Measurements from ENCODE around the gene PDE11A.

PDE11A gene

GRCh38 chr2:177616731-177617130 lies 455.8 kb downstream of the PDE11A start:
- H2AFZ ChIP-seq (ENCODE audit: low read depth, low read length): no peak overlapping the region

GRCh38 chr2:177616066-177616465 lies 456.5 kb downstream of the PDE11A start:
- Histone ChIP-seq H3K4me3 (ENCODE audit: low read length) (no peak overlapping the region), H3K79me2 (ENCODE audit: low read length) (no peaks in the 10 kb centered on the region), H3K9ac (ENCODE audit: low read length) (no peak overlapping the region), H3K27ac (ENCODE audit: low read length) (no peak overlapping the region), H3K27me3 (ENCODE audit: low read depth, low read length) (no peaks in the 10 kb centered on the region), H3K36me3 (replicated peaks; ENCODE audit: low read depth, low read length) (no peaks in the 10 kb centered on the region), H2AFZ (ENCODE audit: low read depth, low read length) (no peak overlapping the region), H3K4me1 (ENCODE audit: low read length) (peaks cover 4% of the 10 kb centered on the region), H4K20me1 (ENCODE audit: insufficient read depth, low read length) (no peaks in the 10 kb centered on the region), H3K9me3 (ENCODE audit: insufficient read depth, low read length) (no peaks in the 10 kb centered on the region), H3K4me2 (ENCODE audit: low read length) (no peak overlapping the region)
- TF ChIP-seq EZH2phosphoT487 (IDR thresholded peaks at IDR 0.05; ENCODE audit: low read depth): no peak
- TF ChIP-seq, protein P1, sequence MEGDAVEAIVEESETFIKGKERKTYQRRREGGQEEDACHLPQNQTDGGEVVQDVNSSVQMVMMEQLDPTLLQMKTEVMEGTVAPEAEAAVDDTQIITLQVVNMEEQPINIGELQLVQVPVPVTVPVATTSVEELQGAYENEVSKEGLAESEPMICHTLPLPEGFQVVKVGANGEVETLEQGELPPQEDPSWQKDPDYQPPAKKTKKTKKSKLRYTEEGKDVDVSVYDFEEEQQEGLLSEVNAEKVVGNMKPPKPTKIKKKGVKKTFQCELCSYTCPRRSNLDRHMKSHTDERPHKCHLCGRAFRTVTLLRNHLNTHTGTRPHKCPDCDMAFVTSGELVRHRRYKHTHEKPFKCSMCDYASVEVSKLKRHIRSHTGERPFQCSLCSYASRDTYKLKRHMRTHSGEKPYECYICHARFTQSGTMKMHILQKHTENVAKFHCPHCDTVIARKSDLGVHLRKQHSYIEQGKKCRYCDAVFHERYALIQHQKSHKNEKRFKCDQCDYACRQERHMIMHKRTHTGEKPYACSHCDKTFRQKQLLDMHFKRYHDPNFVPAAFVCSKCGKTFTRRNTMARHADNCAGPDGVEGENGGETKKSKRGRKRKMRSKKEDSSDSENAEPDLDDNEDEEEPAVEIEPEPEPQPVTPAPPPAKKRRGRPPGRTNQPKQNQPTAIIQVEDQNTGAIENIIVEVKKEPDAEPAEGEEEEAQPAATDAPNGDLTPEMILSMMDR (IDR thresholded peaks at IDR 0.05; ENCODE audit: low read depth, low read length): no peak

More at GRCh38 chr2:177616731-177617130, 455.8 kb downstream of the PDE11A start:
- Histone ChIP-seq H3K9me3 (ENCODE audit: insufficient read depth, low read length) (no peaks in the 10 kb centered on the region), H3K4me2 (ENCODE audit: low read length) (no peak overlapping the region), H4K20me1 (ENCODE audit: insufficient read depth, low read length) (no peaks in the 10 kb centered on the region), H3K27me3 (ENCODE audit: low read depth, low read length) (no peaks in the 10 kb centered on the region), H3K9ac (ENCODE audit: low read length) (no peak overlapping the region), H3K79me2 (ENCODE audit: low read length) (no peaks in the 10 kb centered on the region), H3K36me3 (replicated peaks; ENCODE audit: low read depth, low read length) (no peaks in the 10 kb centered on the region), H3K4me3 (ENCODE audit: low read length) (no peak overlapping the region), H3K27ac (ENCODE audit: low read length) (no peak overlapping the region), H3K4me1 (ENCODE audit: low read length) (peaks cover 4% of the 10 kb centered on the region)
- TF ChIP-seq, protein P1 (IDR thresholded peaks at IDR 0.05; ENCODE audit: low read depth, low read length): no peak
- no peak for TF ChIP-seq EZH2phosphoT487 (IDR thresholded peaks at IDR 0.05; ENCODE audit: low read depth)

DNA sequence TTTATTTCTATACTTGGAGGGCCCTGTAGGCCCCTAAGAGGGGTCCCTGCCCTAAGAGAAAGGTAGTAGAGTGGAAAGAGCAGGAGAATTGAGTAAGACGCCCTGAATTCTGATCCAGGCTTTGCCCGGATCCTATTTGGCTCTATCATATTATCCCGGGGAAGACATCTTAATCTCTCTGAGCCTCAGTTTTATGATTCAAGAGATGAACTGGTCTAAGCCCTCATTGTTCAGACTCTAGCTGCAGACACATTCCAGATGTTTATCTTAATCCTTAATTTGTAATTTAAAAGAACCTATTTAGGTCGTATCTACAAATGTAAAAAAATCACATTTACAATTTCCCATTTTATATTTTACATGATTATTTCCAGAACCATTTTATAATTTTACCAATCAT lies 459.9 kb downstream of the PDE11A start:
- H3K9me3 ChIP-seq (ENCODE audit: insufficient read depth, low read length): no peaks in the 10 kb centered on the region
- H3K4me1 ChIP-seq (ENCODE audit: low read length): no peaks in the 10 kb centered on the region
- H3K9ac ChIP-seq (ENCODE audit: low read length): no peak overlapping the region
- H3K27me3 ChIP-seq (ENCODE audit: low read depth, low read length): no peaks in the 10 kb centered on the region
- no peak overlapping the region for H2AFZ ChIP-seq (ENCODE audit: low read depth, low read length)
- no peaks in the 10 kb centered on the region for H3K36me3 ChIP-seq (replicated peaks; ENCODE audit: low read depth, low read length)
- H3K79me2 ChIP-seq (ENCODE audit: low read length): no peaks in the 10 kb centered on the region
- no peak overlapping the region for H3K4me3 ChIP-seq (ENCODE audit: low read length)
- no peaks in the 10 kb centered on the region for H4K20me1 ChIP-seq (ENCODE audit: insufficient read depth, low read length)
- TF ChIP-seq EZH2phosphoT487 (IDR thresholded peaks at IDR 0.05; ENCODE audit: low read depth): no peak
- TF ChIP-seq, protein P1 (IDR thresholded peaks at IDR 0.05; ENCODE audit: low read depth, low read length): no peak
- H3K27ac ChIP-seq (ENCODE audit: low read length): no peak overlapping the region
- no peak overlapping the region for H3K4me2 ChIP-seq (ENCODE audit: low read length)

DNA sequence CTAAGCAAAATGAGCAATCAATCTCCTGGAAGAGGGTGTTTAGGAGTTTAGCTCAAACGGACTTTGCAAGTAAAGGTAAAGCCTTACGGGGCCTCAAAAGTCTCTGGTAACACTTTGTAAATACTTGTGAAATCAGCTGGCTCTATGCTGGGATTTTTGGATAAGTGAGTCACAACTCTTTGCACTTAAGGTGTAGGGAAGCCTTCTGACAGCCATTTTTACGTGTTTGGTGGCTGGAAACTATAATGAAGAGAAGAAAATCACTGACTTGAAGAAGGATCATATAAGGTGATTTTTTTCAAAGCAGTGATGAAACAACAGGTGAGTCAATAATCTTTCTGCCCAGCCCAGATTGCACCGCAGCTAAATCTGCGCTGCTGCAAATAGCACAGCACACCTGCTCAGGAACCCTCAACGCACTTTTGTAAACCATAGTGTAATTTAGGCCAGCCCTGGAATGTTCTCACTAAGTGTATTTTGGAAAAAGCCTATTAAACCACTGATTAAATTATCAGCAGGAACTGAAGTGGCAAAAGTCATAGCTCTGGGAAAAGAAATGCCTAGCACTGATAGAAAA lies 461.2 kb downstream of the PDE11A start:
- no peaks in the 10 kb centered on the region for H4K20me1 ChIP-seq (ENCODE audit: insufficient read depth, low read length)
- H3K27ac ChIP-seq (ENCODE audit: low read length): no peak overlapping the region
- H3K4me3 ChIP-seq (ENCODE audit: low read length): no peak overlapping the region
- H3K4me2 ChIP-seq (ENCODE audit: low read length): no peak overlapping the region
- no peaks in the 10 kb centered on the region for H3K36me3 ChIP-seq (replicated peaks; ENCODE audit: low read depth, low read length)
- no peak overlapping the region for H2AFZ ChIP-seq (ENCODE audit: low read depth, low read length)
- TF ChIP-seq, protein P1 (IDR thresholded peaks at IDR 0.05; ENCODE audit: low read depth, low read length): no peak
- no peak for TF ChIP-seq EZH2phosphoT487 (IDR thresholded peaks at IDR 0.05; ENCODE audit: low read depth)
- H3K9ac ChIP-seq (ENCODE audit: low read length): no peak overlapping the region
- H3K27me3 ChIP-seq (ENCODE audit: low read depth, low read length): no peaks in the 10 kb centered on the region
- H3K9me3 ChIP-seq (ENCODE audit: insufficient read depth, low read length): no peaks in the 10 kb centered on the region
- no peaks in the 10 kb centered on the region for H3K4me1 ChIP-seq (ENCODE audit: low read length)
- no peaks in the 10 kb centered on the region for H3K79me2 ChIP-seq (ENCODE audit: low read length)
